Endothelial cell of umbilical vein (primary cell): Measurements from ENCODE around the gene PRKAB1.

ENCODE experiments used
- EZH2 ChIP-seq: IDR thresholded peaks from 2 replicates; pipeline ENCODE4 v1.6.1; 2012; ENCODE audit warnings: borderline replicate concordance, low read depth, mild to moderate bottlenecking, moderate library complexity, low read length, inconsistent platforms; ENCODE audit not compliant: severe bottlenecking
- FOS ChIP-seq: IDR thresholded peaks from 2 replicates; pipeline ENCODE4 v1.6.1; 2011; ENCODE audit warnings: mild to moderate bottlenecking, low read length, moderate library complexity, borderline replicate concordance; ENCODE audit not compliant: insufficient read depth
- GATA2 ChIP-seq: IDR thresholded peaks from 2 replicates; pipeline ENCODE4 v1.7.0; 2011; ENCODE audit warnings: low read depth, mild to moderate bottlenecking, moderate library complexity, mixed read lengths, low read length; ENCODE audit not compliant: insufficient read length, insufficient read depth
- JUN ChIP-seq: IDR thresholded peaks from 2 replicates; pipeline ENCODE4 v1.6.1; 2011; ENCODE audit warnings: borderline replicate concordance, low read depth; ENCODE audit not compliant: insufficient read length, insufficient read depth
- MYC ChIP-seq: IDR thresholded peaks from one replicate; pipeline ENCODE4 v1.6.1; 2011; ENCODE audit warnings: mild to moderate bottlenecking, low read depth, low read length
- POLR2A ChIP-seq: IDR thresholded peaks from 2 replicates; pipeline ENCODE4 v1.6.1; 2012; ENCODE audit warnings: low read depth, mild to moderate bottlenecking, control low read depth, low read length
- POLR2AphosphoS5 ChIP-seq: IDR thresholded peaks from 2 replicates; pipeline ENCODE4 v1.6.1; 2012; ENCODE audit warnings: low read depth, mild to moderate bottlenecking, control low read depth, low read length, moderate library complexity; ENCODE audit not compliant: insufficient read depth
- TF ChIP-seq, protein P1 (sequence below), 2 donors: IDR thresholded peaks; 1 replicate in 1 of 2; 2 replicates in 1 of 2; pipeline ENCODE4 v1.5.1; 2011; ENCODE audit warnings: low read length in 2 of 2, mild to moderate bottlenecking in 2 of 2, moderate library complexity in 2 of 2, control low read depth in 1 of 2, inconsistent platforms in 1 of 2, low read depth in 1 of 2; ENCODE audit not compliant: insufficient read depth in 1 of 2; ENCODE audit errors: extremely low read depth in 1 of 2
- TF ChIP-seq, protein P2 (sequence below): IDR thresholded peaks from 2 replicates; pipeline ENCODE4 v1.6.1; 2011; ENCODE audit not compliant: insufficient read depth, insufficient read length

DNA sequence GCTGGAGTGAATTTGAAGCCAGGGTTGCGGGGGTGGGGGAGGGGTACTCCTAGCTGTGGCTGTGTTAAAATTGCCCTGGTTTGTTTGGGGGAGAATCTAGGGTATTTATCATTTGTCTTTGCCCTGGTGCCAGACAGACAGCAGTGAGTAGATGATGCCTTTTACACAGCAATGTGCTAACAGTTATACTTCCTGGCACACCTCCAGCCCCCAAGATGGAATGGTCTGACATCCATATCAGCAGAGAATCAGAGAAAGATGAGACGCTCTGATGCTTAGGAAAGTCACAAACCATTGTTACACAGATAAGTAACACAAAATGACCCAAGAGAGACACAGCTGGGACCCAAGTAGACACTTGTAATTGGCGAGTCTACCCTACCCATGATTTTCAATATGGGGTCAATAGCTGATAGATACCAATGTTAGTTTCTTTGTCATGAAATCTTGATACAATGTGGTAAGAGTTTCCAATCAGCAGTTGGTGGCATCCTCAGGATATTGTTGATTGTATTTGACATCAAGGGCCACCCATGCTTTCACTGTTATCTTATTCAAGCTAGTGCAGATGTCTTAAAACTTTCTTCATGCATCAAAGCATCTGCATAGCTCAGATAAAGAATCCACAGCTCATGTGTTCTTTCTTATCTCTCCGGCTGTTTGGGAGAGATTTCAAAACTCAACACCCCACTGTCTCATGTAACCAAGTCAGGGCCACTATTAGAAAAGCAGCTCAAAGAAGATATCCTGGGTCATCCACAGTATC lies 2.6 kb upstream of the PRKAB1 start:
- TF ChIP-seq, protein P1, sequence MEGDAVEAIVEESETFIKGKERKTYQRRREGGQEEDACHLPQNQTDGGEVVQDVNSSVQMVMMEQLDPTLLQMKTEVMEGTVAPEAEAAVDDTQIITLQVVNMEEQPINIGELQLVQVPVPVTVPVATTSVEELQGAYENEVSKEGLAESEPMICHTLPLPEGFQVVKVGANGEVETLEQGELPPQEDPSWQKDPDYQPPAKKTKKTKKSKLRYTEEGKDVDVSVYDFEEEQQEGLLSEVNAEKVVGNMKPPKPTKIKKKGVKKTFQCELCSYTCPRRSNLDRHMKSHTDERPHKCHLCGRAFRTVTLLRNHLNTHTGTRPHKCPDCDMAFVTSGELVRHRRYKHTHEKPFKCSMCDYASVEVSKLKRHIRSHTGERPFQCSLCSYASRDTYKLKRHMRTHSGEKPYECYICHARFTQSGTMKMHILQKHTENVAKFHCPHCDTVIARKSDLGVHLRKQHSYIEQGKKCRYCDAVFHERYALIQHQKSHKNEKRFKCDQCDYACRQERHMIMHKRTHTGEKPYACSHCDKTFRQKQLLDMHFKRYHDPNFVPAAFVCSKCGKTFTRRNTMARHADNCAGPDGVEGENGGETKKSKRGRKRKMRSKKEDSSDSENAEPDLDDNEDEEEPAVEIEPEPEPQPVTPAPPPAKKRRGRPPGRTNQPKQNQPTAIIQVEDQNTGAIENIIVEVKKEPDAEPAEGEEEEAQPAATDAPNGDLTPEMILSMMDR (IDR thresholded peaks at IDR 0.05; ENCODE audit: extremely low read depth in 1 of 2, insufficient read depth in 1 of 2, low read depth in 1 of 2, low read length in 2 of 2) = no peak
- no peak for TF ChIP-seq JUN
- TF ChIP-seq POLR2A = no peak
- TF ChIP-seq, protein P2, sequence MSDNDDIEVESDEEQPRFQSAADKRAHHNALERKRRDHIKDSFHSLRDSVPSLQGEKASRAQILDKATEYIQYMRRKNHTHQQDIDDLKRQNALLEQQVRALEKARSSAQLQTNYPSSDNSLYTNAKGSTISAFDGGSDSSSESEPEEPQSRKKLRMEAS = no peak
- no peak for TF ChIP-seq EZH2
- no peak for TF ChIP-seq POLR2AphosphoS5
- no peak for TF ChIP-seq MYC
- TF ChIP-seq FOS = no peak
- no peak for TF ChIP-seq GATA2
